ENCODE results near the gene C1QTNF7. TPM values are rescaled to one million over a fixed set of nuclear protein-coding genes. Genes with fewer than 3 reads are reported as not detected.

Gene C1QTNF7
- total RNA-seq, 2 donors from 2014 or later = not detected

DNA sequence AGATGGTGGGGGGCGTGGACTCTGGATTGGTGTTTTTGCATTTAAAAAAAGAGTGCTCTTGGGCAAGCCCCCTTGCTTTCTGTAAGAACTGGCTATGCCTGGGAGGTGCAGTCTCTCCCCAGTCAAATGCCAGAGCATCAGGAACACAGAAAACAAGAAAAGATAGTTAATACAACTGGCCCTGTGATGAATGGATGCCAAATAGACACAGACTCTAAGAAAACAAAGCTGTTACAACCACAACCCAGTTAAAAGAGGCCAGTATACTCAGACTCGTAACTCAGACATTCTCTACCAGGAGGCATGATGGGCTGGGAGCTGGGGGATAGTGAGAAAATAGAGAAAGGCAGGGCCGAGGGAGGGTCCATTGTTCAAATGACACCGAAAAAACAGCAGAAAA, 32.5 kb upstream of the C1QTNF7 start:
- no peaks in the 10 kb centered on the region for H3K4me1 ChIP-seq (ENCODE audit: control insufficient read depth, insufficient read depth, low read length)
- Mint-ChIP-seq H3K9me3 (no peaks in the 10 kb centered on the region), H3K4me1 (no peaks in the 10 kb centered on the region), H3K4me3 (no peak overlapping the region), H3K36me3 (ENCODE audit: low read depth) (no peaks in the 10 kb centered on the region), H3K27ac (no peak overlapping the region), H3K27me3 (ENCODE audit: insufficient read depth) (no peaks in the 10 kb centered on the region)
- H3K4me3 ChIP-seq (ENCODE audit: low read length) = no peak overlapping the region
- 95 to 100% methylated on average over 1 to 4 of the region's 4 CpGs for WGBS, 2 experiments (ENCODE audit: insufficient coverage in 1 of 2, insufficient read length in 1 of 2)
- no peaks in the 10 kb centered on the region for H3K27me3 ChIP-seq (ENCODE audit: control insufficient read depth, insufficient read depth, low read length, poor library complexity, severe bottlenecking)
- TF ChIP-seq, protein P1, sequence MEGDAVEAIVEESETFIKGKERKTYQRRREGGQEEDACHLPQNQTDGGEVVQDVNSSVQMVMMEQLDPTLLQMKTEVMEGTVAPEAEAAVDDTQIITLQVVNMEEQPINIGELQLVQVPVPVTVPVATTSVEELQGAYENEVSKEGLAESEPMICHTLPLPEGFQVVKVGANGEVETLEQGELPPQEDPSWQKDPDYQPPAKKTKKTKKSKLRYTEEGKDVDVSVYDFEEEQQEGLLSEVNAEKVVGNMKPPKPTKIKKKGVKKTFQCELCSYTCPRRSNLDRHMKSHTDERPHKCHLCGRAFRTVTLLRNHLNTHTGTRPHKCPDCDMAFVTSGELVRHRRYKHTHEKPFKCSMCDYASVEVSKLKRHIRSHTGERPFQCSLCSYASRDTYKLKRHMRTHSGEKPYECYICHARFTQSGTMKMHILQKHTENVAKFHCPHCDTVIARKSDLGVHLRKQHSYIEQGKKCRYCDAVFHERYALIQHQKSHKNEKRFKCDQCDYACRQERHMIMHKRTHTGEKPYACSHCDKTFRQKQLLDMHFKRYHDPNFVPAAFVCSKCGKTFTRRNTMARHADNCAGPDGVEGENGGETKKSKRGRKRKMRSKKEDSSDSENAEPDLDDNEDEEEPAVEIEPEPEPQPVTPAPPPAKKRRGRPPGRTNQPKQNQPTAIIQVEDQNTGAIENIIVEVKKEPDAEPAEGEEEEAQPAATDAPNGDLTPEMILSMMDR (conservative IDR thresholded peaks at IDR 0.05) = no peak
- H3K9ac ChIP-seq (ENCODE audit: extremely low read depth, low read length, poor library complexity, severe bottlenecking) = no peak overlapping the region
- no peaks in the 10 kb centered on the region for H3K36me3 ChIP-seq (ENCODE audit: control insufficient read depth, insufficient read depth, low read length)
- no peak overlapping the region for H3K27ac ChIP-seq (ENCODE audit: low read depth, low read length)
- DNase-seq = no peak
- no peaks in the 10 kb centered on the region for H3K9me3 ChIP-seq (ENCODE audit: control insufficient read depth, low read length)

DNA sequence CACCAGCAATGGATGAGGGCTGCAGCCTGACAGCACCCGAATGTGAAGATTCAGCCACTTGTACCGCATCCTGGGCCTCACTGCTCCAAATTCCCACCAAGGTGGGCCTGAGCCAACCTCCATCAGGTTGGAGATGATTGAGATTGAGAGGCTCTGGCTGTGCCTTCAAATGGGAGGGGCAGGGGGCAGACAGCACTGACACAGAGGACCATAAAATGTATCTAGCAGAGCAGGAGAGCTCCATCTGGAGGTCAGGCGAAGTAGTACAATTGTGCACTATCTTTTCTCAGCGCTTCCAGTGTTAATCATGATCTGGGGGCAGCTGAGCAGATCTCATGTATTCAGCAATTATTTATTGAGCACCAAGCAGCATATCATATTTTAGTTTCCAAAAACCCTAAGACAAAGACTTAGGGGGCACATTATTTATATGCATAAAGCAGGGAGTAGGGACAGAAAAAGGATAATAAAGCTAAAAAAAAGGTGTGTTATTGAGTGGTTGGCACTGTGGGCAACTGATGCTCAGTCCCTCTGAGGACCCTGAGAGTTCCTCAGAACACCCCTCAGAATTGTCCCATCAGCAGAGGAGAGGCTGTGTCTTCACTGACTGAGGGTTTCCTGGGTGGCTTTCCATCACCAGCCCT, 31.6 kb upstream of the C1QTNF7 start:
- Histone ChIP-seq H3K9ac (ENCODE audit: extremely low read depth, low read length, poor library complexity, severe bottlenecking) (no peak overlapping the region), H3K27ac (ENCODE audit: low read depth, low read length) (no peak overlapping the region), H3K9me3 (ENCODE audit: control insufficient read depth, low read length) (no peaks in the 10 kb centered on the region), H3K4me3 (ENCODE audit: low read length) (no peak overlapping the region), H3K4me1 (ENCODE audit: control insufficient read depth, insufficient read depth, low read length) (no peaks in the 10 kb centered on the region), H3K36me3 (ENCODE audit: control insufficient read depth, insufficient read depth, low read length) (no peaks in the 10 kb centered on the region), H3K27me3 (ENCODE audit: control insufficient read depth, insufficient read depth, low read length, poor library complexity, severe bottlenecking) (no peaks in the 10 kb centered on the region)
- TF ChIP-seq, protein P1 (conservative IDR thresholded peaks at IDR 0.05) = peak; percentile 90
- H3K36me3 Mint-ChIP-seq (ENCODE audit: low read depth) = no peaks in the 10 kb centered on the region
- H3K9me3 Mint-ChIP-seq = no peaks in the 10 kb centered on the region
- no peaks in the 10 kb centered on the region for H3K27me3 Mint-ChIP-seq (ENCODE audit: insufficient read depth)
- 59 to 67% methylated on average over 3 to 4 of the region's 4 CpGs for WGBS, 2 experiments (ENCODE audit: insufficient coverage in 1 of 2, insufficient read length in 1 of 2)
- H3K4me1 Mint-ChIP-seq = peaks cover 4% of the 10 kb centered on the region
- no peak overlapping the region for H3K27ac Mint-ChIP-seq
- H3K4me3 Mint-ChIP-seq = no peak overlapping the region
- peak; percentile 89 for DNase-seq

DNA sequence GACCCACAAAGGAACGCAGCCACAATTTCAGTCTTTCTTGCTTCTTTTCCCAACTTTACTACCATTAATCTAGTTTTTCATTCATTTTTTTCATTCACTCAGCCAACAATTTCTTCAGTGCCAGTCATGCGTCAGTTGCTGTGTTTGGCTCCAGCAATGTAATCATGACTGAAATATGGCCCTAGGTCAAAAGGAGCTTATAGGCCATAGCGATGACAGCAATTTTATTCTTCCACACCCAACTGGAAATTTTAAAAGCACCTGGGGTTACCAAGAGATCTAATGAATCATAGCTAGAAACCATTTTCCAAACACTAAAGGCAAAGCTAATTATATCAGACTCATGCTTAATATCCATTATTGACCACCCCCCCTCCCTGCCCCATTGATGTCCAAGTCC, 29.8 kb upstream of the C1QTNF7 start:
- H3K27me3 Mint-ChIP-seq (ENCODE audit: insufficient read depth) = no peaks in the 10 kb centered on the region
- 63% methylated on average over 3 of the region's 3 CpGs for WGBS, 2 experiments (ENCODE audit: insufficient coverage in 1 of 2, insufficient read length in 1 of 2)
- no peaks in the 10 kb centered on the region for H3K9me3 ChIP-seq (ENCODE audit: control insufficient read depth, low read length)
- H3K36me3 ChIP-seq (ENCODE audit: control insufficient read depth, insufficient read depth, low read length) = no peaks in the 10 kb centered on the region
- no peak overlapping the region for H3K27ac ChIP-seq (ENCODE audit: low read depth, low read length)
- no peak overlapping the region for H3K4me3 Mint-ChIP-seq
- no peak overlapping the region for H3K4me3 ChIP-seq (ENCODE audit: low read length)
- no peak overlapping the region for H3K27ac Mint-ChIP-seq
- H3K36me3 Mint-ChIP-seq (ENCODE audit: low read depth) = no peaks in the 10 kb centered on the region
- no peak overlapping the region for H3K9ac ChIP-seq (ENCODE audit: extremely low read depth, low read length, poor library complexity, severe bottlenecking)
- H3K4me1 Mint-ChIP-seq = peaks cover 4% of the 10 kb centered on the region
- no peak for DNase-seq
- no peaks in the 10 kb centered on the region for H3K9me3 Mint-ChIP-seq
- no peaks in the 10 kb centered on the region for H3K4me1 ChIP-seq (ENCODE audit: control insufficient read depth, insufficient read depth, low read length)
- H3K27me3 ChIP-seq (ENCODE audit: control insufficient read depth, insufficient read depth, low read length, poor library complexity, severe bottlenecking) = no peaks in the 10 kb centered on the region
- TF ChIP-seq, protein P1 (conservative IDR thresholded peaks at IDR 0.05) = no peak

Measured in endodermal cell (in vitro differentiated cells).